ENCODE data around the gene SLC17A7.
"Not testable (repeated sequence)": the region's sequence is repeated elsewhere in the genome, so short reads cannot be mapped to it uniquely, and the experiment has no call there.

SLC17A7 gene

GRCh38 chr19:49475191-49475917 is 34.0 kb upstream of the SLC17A7 start:
- ATAC-seq (replicated peaks): no peak
- peak overlapping the region; percentile 91 to 98 for H3K4me3 Mint-ChIP-seq
- no peaks in the 10 kb centered on the region for H3K27me3 Mint-ChIP-seq
- H3K36me3 Mint-ChIP-seq: peaks cover 6 to 16% of the 10 kb centered on the region in 2 donors
- peaks cover 35 to 49% of the 10 kb centered on the region in 2 donors for H3K4me1 Mint-ChIP-seq
- peak overlapping the region; percentile 98 for H3K27ac Mint-ChIP-seq
- H3K9me3 Mint-ChIP-seq: no peaks in the 10 kb centered on the region
- no peak for DNase-seq

- peaks cover 42 to 57% of the 10 kb centered on the region in 2 donors for H3K4me1 Mint-ChIP-seq
- no peaks in the 10 kb centered on the region for H3K9me3 Mint-ChIP-seq
- H3K27ac Mint-ChIP-seq: peak overlapping the region; percentile 98
- H3K27me3 Mint-ChIP-seq: no peaks in the 10 kb centered on the region
- peak overlapping the region; percentile 91 to 98 for H3K4me3 Mint-ChIP-seq
- DNase-seq (no peak), ATAC-seq (replicated peaks) (no peak)
- peaks cover 11 to 23% of the 10 kb centered on the region in 2 donors for H3K36me3 Mint-ChIP-seq
Measured at GRCh38 chr19:49474542-49474924, 33.2 kb upstream of the SLC17A7 start.

GRCh38 chr19:49473868-49474541 is 32.7 kb upstream of the SLC17A7 start, which contains the start of gene FLT3LG:
Gene FLT3LG (plus strand): TSS chr19:49474215. CDS start chr19:49474640, 425 bp downstream.
- peak; percentile 83 for DNase-seq
- Mint-ChIP-seq H3K27me3 (no peaks in the 10 kb centered on the region), H3K27ac (peak within 1 kb of the TSS; percentile 98), H3K9me3 (no peaks in the 10 kb centered on the region), H3K4me1 (peaks cover 44 to 62% of the 10 kb centered on the region in 2 donors), H3K36me3 (peaks cover 14 to 26% of the 10 kb centered on the region in 2 donors), H3K4me3 (peak within 1 kb of the TSS; percentile 91 to 98)
- ATAC-seq (replicated peaks): peak; percentile 51 to 59

- H3K27me3 Mint-ChIP-seq; H3K9me3 Mint-ChIP-seq; ATAC-seq (replicated peaks); DNase-seq: not testable (repeated sequence)
- Mint-ChIP-seq H3K27ac (peak overlapping the region; percentile 98), H3K36me3 (peaks cover 18 to 28% of the 10 kb centered on the region in 2 donors), H3K4me1 (peaks cover 46 to 67% of the 10 kb centered on the region in 2 donors), H3K4me3 (peak overlapping the region; percentile 91 to 98)
Measured at GRCh38 chr19:49473501-49473867, 32.2 kb upstream of the SLC17A7 start.

GRCh38 chr19:49472936-49473335 is 31.6 kb upstream of the SLC17A7 start:
- Mint-ChIP-seq H3K4me1 (peaks cover 46 to 70% of the 10 kb centered on the region in 2 donors), H3K27ac (peak overlapping the region; percentile 98), H3K36me3 (peaks cover 20 to 29% of the 10 kb centered on the region in 2 donors), H3K9me3 (no peaks in the 10 kb centered on the region), H3K4me3 (peak overlapping the region; percentile 56 to 91), H3K27me3 (no peaks in the 10 kb centered on the region)
- ATAC-seq (replicated peaks): no peak
- DNase-seq: no peak

- peak overlapping the region; percentile 95 for H3K27ac Mint-ChIP-seq
- H3K4me1 Mint-ChIP-seq: peaks cover 39 to 61% of the 10 kb centered on the region in 2 donors
- ATAC-seq (replicated peaks): peak; percentile 7 to 8
Measured at GRCh38 chr19:49470615-49470978, 29.3 kb upstream of the SLC17A7 start.

GRCh38 chr19:49469828-49470614 is 28.7 kb upstream of the SLC17A7 start:
- Mint-ChIP-seq H3K27me3 (no peaks in the 10 kb centered on the region), H3K4me3 (peak overlapping the region; percentile 56 to 60), H3K36me3 (peaks cover 25 to 28% of the 10 kb centered on the region in 2 donors), H3K9me3 (no peaks in the 10 kb centered on the region), H3K4me1 (peaks cover 33 to 55% of the 10 kb centered on the region in 2 donors), H3K27ac (peak overlapping the region; percentile 95)
- peak; percentile 79 to 84 for ATAC-seq (replicated peaks)
- peak; percentile 91 for DNase-seq

More at GRCh38 chr19:49470615-49470978, 29.3 kb upstream of the SLC17A7 start:
- no peaks in the 10 kb centered on the region for H3K27me3 Mint-ChIP-seq
- DNase-seq: no peak
- H3K9me3 Mint-ChIP-seq: no peaks in the 10 kb centered on the region
- H3K4me3 Mint-ChIP-seq: peak overlapping the region in 1 of 2 donors; percentile 56
- peaks cover 20 to 28% of the 10 kb centered on the region in 2 donors for H3K36me3 Mint-ChIP-seq

- ATAC-seq (replicated peaks) (peak; percentile 74), DNase-seq (peak; percentile 87)
- peaks cover 28 to 48% of the 10 kb centered on the region in 2 donors for H3K4me1 Mint-ChIP-seq
- no peaks in the 10 kb centered on the region for H3K27me3 Mint-ChIP-seq
- peak overlapping the region; percentile 50 to 59 for H3K4me3 Mint-ChIP-seq
- no peaks in the 10 kb centered on the region for H3K9me3 Mint-ChIP-seq
- peak overlapping the region; percentile 97 for H3K27ac Mint-ChIP-seq
- H3K36me3 Mint-ChIP-seq: peaks cover 37 to 38% of the 10 kb centered on the region in 2 donors
Measured at GRCh38 chr19:49468746-49469447, 27.6 kb upstream of the SLC17A7 start.

GRCh38 chr19:49468199-49468598 is 26.9 kb upstream of the SLC17A7 start:
- ATAC-seq (replicated peaks): no peak
- no peaks in the 10 kb centered on the region for H3K27me3 Mint-ChIP-seq
- DNase-seq: no peak
- peaks cover 38 to 39% of the 10 kb centered on the region in 2 donors for H3K36me3 Mint-ChIP-seq
- H3K4me1 Mint-ChIP-seq: peaks cover 28 to 43% of the 10 kb centered on the region in 2 donors
- H3K27ac Mint-ChIP-seq: no peak overlapping the region
- H3K4me3 Mint-ChIP-seq: no peak overlapping the region
- no peaks in the 10 kb centered on the region for H3K9me3 Mint-ChIP-seq

GRCh38 chr19:49465371-49465770 is 24.0 kb upstream of the SLC17A7 start:
- H3K27me3 Mint-ChIP-seq: no peaks in the 10 kb centered on the region
- peaks cover 47 to 48% of the 10 kb centered on the region in 2 donors for H3K36me3 Mint-ChIP-seq
- ATAC-seq (replicated peaks) (no peak), DNase-seq (no peak)
- peak overlapping the region; percentile 51 for H3K27ac Mint-ChIP-seq
- no peak overlapping the region for H3K4me3 Mint-ChIP-seq
- H3K9me3 Mint-ChIP-seq: no peaks in the 10 kb centered on the region
- H3K4me1 Mint-ChIP-seq: peaks cover 18 to 26% of the 10 kb centered on the region in 2 donors

GRCh38 chr19:49463960-49464740 is 22.8 kb upstream of the SLC17A7 start:
- H3K4me1 Mint-ChIP-seq: peaks cover 11 to 26% of the 10 kb centered on the region in 2 donors
- H3K4me3 Mint-ChIP-seq: no peak overlapping the region
- H3K27ac Mint-ChIP-seq: no peak overlapping the region
- DNase-seq (no peak), ATAC-seq (replicated peaks) (no peak)
- H3K27me3 Mint-ChIP-seq: no peaks in the 10 kb centered on the region
- H3K36me3 Mint-ChIP-seq: peaks cover 48 to 51% of the 10 kb centered on the region in 2 donors
- no peaks in the 10 kb centered on the region for H3K9me3 Mint-ChIP-seq

GRCh38 chr19:49462492-49462891 is 21.2 kb upstream of the SLC17A7 start:
- Mint-ChIP-seq H3K27me3 (no peaks in the 10 kb centered on the region), H3K4me1 (peaks cover 6 to 16% of the 10 kb centered on the region in 2 donors), H3K36me3 (peaks cover 44 to 46% of the 10 kb centered on the region in 2 donors), H3K9me3 (no peaks in the 10 kb centered on the region), H3K4me3 (no peak overlapping the region), H3K27ac (peak overlapping the region; percentile 47)
- ATAC-seq (replicated peaks): no peak
- no peak for DNase-seq

- H3K4me3 Mint-ChIP-seq: no peak overlapping the region
- H3K27ac Mint-ChIP-seq: no peak overlapping the region
- H3K9me3 Mint-ChIP-seq: no peaks in the 10 kb centered on the region
- H3K27me3 Mint-ChIP-seq: no peaks in the 10 kb centered on the region
- DNase-seq (no peak), ATAC-seq (replicated peaks) (no peak)
- peaks cover 50% of the 10 kb centered on the region in 2 donors for H3K36me3 Mint-ChIP-seq
- peaks cover 6 to 22% of the 10 kb centered on the region in 2 donors for H3K4me1 Mint-ChIP-seq
Measured at GRCh38 chr19:49461656-49462055, 20.3 kb upstream of the SLC17A7 start.

Measured in stimulated activated naive B cell treated with anti-CD40 and anti-IgM and Interleukin-4, amounts not matched to agents 10 μg/mL and 1 μg/mL and 100 μg/mL, for 72 hours (primary cell).